OCI-M1 (cell line): Measurements from ENCODE around the gene CNTF.
"Not testable (repeated sequence)": the region's sequence is repeated elsewhere in the genome, so short reads cannot be mapped to it uniquely, and the experiment has no call there.

Source experiments
- DNase-seq: peaks from one replicate; lab custom pipeline; 2025; lab: John Stamatoyannopoulos, UW

The CNTF gene, protein sequence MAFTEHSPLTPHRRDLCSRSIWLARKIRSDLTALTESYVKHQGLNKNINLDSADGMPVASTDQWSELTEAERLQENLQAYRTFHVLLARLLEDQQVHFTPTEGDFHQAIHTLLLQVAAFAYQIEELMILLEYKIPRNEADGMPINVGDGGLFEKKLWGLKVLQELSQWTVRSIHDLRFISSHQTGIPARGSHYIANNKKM

DNA sequence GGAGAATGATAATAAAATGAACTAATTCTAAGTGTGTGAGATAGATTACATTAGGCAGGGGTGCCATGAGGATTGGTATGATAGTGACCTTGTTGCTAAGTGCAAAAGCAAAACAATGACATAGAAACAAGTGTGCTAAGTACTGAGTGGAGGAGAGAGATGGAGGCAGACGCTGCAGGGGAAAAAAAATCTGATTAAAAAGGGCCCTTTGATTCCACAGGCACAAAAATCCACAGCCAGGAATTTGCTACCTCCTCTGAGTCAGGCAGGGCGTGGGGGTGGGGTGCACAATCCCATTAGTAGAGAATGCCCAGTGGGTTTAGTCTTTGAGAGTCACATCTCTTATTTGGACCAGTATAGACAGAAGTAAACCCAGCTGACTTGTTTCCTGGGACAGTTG lies at the start of gene CNTF:
TSS of gene CNTF (plus strand) at position 322 of the 400 bp plus-strand sequence. CDS start 88 bp downstream, outside the sequence.
- no peak for DNase-seq

- not testable (repeated sequence) for DNase-seq
These were observed 49.6 kb upstream of the CNTF start for GRCh38 chr11:58572906-58573305.

DNA sequence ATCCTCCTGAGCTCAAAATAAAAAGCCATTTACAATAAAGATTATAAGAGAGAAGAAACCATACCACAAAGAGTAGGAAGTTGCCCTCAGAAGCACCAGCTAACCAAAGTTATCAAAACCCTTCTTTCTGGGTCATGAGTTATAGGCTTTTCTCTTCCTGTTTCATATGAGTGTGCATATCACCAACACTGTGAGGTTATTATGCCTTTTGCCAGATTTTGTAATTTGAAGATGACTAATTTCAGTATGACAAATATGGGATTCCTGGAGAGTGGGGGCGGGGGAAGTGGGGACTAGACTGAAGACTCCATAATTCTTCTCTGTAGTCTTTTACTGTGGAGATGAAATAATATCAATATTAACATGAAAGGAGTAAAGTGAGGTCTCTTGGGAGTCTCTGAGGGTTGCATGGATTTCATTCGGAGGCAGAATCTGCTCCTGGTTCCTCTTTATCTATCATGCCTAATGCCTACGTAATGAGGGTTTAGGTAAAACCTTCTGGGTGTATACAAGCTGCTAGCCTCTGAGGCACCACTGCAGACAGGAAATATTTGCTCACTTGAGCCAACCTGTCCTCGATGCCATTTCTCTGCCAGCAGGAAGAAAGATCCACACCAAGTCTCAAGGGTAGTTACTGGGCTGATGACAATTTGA lies 48.9 kb upstream of the CNTF start:
- peak; percentile 86 for DNase-seq

DNA sequence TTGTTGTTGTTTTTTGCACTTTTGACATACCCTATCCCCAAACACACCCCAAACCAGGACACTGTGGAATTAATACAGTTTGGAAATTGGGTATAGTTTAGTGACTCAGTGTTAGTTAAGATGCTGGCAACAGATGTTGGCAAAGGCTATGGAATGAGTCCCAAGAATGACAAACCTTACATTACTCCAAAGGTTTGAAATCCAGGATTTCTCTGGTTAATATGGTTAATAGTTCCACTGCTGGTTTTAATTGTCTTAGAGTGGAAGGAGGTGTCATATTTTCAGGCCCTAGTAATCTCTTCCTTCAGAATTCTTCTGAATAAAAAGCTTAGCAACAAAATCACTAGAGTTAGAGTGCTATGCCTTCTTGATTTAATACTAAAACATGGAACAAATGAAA lies 47.6 kb upstream of the CNTF start:
- DNase-seq, result no peak

GRCh38 chr11:58575377-58576020 lies 47.0 kb upstream of the CNTF start, which contains the start of gene LPXN:
TSS of gene LPXN (minus strand) at chr11:58575856. CDS start at chr11:58575772, 84 bp downstream.
- DNase-seq, result peak; percentile 80

DNA sequence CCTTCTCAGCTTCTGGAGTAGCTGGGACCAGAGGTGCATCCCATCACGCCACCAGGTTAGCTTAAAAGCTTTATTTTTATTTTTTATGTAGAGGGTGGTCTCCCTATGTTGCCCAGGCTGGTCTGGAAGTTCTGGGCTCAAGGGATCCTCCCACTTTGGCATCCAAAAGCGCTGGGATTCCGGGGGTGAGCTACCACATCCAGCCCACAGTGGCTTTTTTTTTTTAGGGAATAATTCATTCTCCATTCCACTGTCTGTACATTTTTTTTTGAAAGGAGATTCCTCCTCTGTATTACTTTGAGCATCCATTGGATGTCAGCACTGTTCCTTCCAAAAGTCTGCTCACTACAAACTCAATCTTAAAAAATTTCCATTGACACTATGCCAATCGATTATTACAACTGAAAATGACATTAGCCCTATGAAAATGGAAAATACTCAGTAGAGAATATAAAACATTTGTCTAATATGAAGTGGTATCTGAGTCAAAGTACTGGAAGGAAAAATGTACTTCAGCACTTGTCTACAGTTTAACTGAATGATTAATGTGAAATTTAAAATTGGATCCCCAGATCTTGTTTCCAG lies 45.5 kb upstream of the CNTF start:
- peak; percentile 63 for DNase-seq

DNA sequence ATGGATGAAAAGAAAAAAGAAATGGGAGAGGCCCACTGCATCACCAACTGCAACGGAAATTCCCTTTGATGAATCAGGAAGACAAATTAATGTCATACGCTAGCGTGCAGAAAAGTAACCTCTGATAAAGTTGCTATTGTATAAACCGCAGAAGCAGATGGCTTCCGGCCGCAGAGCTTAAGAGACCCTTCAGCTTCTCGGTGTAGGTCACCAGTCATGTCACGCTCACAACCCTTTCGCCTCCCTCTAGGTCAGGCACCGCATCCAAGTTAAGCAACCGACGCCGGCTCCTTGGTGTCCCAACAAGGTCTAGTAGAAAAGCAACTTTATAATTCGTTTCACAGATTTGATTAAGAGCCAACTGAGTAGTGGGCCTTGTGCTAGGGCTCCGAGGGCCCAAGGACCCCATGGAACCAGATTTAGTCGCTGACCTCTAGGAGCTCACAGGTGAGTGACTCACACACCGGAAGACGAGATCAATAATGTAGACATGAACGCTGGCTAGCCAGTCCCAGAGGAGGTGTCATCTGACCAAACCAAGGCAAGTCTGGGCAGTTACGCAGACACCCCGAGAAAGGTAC lies 44.8 kb upstream of the CNTF start:
- DNase-seq, result peak; percentile 92

- DNase-seq, result peak; percentile 98
These were observed 44.3 kb upstream of the CNTF start for GRCh38 chr11:58578136-58578634.

DNA sequence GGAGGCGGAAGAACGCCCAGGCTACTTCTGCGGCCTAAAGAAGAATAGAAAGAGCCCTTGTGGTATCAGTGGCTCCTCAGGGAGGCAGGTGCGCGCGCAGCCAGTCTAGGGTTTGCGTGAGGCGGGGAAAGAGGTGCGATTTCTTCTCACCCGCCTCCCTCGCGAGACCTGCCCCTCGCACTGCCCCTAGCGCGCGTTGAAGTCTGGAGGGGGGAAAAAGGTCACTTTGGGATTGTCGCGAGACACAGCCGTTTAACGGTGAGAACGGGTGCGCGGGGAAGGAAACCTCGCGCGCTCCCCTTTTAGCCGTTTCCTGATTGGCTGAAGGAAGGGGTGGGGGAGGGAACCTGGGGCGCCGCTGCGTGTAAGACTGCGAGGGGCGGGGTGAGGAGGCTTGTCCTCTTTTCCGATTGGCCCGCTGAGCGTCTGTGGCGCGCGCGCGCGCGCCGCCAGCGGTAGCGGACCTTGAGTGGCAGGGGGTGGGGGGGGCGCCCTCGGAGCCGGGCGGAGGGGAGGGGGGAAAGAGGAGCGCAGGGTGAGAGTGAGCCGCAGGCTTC lies 43.8 kb upstream of the CNTF start, which contains the start of gene ZFP91:
TSS of gene ZFP91 (plus strand) at position 429 of the 557 bp plus-strand sequence. CDS start 219 bp downstream, outside the sequence.
- DNase-seq, result peak; percentile 97

DNA sequence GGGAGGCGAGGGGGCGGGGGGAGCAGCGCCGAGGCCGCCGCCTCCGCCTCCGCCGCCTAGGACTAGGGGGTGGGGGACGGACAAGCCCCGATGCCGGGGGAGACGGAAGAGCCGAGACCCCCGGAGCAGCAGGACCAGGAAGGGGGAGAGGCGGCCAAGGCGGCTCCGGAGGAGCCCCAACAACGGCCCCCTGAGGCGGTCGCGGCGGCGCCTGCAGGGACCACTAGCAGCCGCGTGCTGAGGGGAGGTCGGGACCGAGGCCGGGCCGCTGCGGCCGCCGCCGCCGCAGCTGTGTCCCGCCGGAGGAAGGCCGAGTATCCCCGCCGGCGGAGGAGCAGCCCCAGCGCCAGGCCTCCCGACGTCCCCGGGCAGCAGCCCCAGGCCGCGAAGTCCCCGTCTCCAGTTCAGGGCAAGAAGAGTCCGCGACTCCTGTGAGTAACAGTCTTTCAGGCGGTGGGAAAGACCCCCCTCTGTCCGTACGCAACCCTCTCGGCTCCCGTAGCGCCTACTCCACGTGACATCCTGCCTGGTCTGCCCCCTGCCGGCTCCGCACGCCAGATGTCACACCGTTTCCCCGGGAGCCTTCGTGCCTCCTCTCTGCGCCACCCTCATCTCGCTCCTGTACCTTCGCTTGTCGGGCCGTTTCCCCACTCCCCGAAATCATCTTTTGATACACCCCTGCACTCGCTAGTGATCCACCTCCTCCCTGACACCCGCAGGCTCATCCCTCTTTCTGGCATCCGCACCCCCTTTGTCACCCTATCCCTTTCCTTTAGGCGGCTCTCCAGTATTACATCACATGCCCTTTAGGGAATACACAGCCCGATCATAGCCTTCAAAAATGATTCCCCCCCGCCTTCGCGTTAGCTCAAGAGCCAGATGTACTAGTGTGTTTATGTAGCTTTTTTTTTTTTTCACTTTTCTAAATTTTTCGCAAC lies 43.0 kb upstream of the CNTF start:
- peak; percentile 94 for DNase-seq

DNA sequence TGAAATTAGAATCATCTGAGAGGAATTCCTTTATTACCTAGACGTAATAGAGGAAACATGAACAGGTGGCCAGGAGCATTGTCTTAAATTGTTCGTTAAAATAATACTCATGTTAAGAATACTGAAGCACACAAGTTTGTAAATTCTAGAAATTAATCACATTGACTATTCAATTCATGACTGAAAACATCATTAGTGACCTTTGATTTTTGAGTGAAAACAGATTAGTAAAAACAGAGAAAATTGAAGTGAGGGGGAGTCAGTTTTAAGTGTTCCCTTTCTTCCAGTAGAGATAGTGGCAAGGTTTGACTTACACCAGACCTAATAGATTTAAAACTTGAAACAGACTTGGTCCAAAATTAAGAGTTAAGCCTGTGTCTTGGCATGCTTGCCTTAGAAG lies 42.2 kb upstream of the CNTF start:
- DNase-seq, result peak; percentile 55

- DNase-seq, result peak; percentile 41
These were observed 40.0 kb upstream of the CNTF start for GRCh38 chr11:58582437-58582836.

DNA sequence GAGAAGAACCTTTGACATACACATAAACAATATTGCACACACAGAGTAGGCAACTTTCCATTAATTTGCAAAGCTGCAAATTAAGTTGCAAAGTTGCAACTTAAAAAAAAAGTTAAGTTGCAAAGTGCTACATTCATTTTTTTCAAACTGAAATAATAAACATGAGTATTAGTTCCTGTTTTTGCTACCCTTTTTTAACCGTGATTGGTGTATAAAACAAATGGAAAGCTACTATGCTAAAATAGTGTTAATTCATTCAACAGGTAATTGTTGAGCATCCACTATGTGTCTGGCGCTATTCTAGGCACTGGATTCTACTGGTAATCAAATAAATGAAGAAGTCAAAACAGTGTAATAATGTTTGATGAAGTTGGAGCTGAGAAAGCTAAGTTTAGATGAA lies 35.5 kb upstream of the CNTF start:
- no peak for DNase-seq

DNA sequence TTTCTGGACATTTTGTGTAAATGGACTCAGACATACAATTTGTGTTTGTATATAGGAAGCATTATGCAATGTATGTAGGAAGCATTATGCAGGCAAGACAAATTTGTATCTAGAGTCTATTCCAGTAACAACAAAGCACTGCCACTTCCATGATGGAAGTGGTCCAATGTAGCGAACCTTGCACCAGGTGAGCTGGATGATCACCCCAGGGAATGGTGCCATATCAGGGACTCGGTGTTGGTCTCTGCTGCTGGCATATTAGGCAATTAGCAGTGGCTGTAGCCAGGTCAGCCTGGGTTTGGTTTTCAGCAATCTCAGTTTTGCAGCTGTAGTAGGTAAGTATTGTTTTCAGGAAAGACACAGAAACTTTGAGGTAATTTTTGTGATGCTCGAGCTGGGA lies 30.8 kb upstream of the CNTF start:
- DNase-seq, result no peak

- no peak for DNase-seq
These were observed 29.5 kb upstream of the CNTF start for GRCh38 chr11:58592760-58593472.

GRCh38 chr11:58594826-58595225 lies 27.6 kb upstream of the CNTF start:
- no peak for DNase-seq

GRCh38 chr11:58596621-58597020 lies 25.8 kb upstream of the CNTF start:
- DNase-seq, result no peak

GRCh38 chr11:58597486-58598144 lies 24.9 kb upstream of the CNTF start:
- no peak for DNase-seq

- no peak for DNase-seq
These were observed 22.0 kb upstream of the CNTF start for GRCh38 chr11:58600510-58600909.
